Activated naive CD4-positive, alpha-beta T cell treated with anti-CD3 and anti-CD28 coated beads for 36 hours (primary cell): ENCODE results near the gene LUZP1. TPM values are rescaled to one million over a fixed set of nuclear protein-coding genes. Genes with fewer than 3 reads are reported as not detected.

Experiments
- CTCF ChIA-PET: fragments of 350-600 bp; sonication (Branson Sonifier 250); formaldehyde crosslinking; loops from one replicate; lab custom pipeline; 2021; ENCODE audit warnings: antibody characterized with exemption; lab: Charles Lee
- DNase-seq: peaks from one replicate; pipeline ENCODE4 v3.0.0-alpha.2; 2020
- H3K27ac Mint-ChIP-seq: one replicate; pipeline ENCODE4 v1.8.0; 2021; ENCODE audit warnings: mild to moderate bottlenecking, mixed read lengths
- H3K27me3 Mint-ChIP-seq: one replicate; pipeline ENCODE4 v1.8.0; 2021; ENCODE audit warnings: low read depth, mixed read lengths
- H3K36me3 Mint-ChIP-seq: one replicate; pipeline ENCODE4 v1.8.0; 2021; ENCODE audit warnings: low read depth, mixed read lengths
- H3K4me1 Mint-ChIP-seq: one replicate; pipeline ENCODE4 v1.8.0; 2021; ENCODE audit warnings: low read depth, mixed read lengths
- H3K4me3 Mint-ChIP-seq: one replicate; pipeline ENCODE4 v1.8.0; 2021; ENCODE audit warnings: mild to moderate bottlenecking, moderate library complexity, mixed read lengths
- H3K9me3 Mint-ChIP-seq: one replicate; pipeline ENCODE4 v1.8.0; 2021; ENCODE audit warnings: mixed read lengths
- intact Hi-C: fragments of 100-400 bp; cut with micrococcal nuclease; formaldehyde crosslinking; loops from one replicate; pipeline ENCODE4 v1.15.1; 2023
- total RNA-seq, 2 experiments: library from RNA; stranded (reverse); gene quantifications; one replicate each; pipeline ENCODE4 v1.2.3, GENCODE V29; 2021

LUZP1 gene
- 10 to 100 TPM; 12.6 to 13.7 TPM for total RNA-seq

DNA sequence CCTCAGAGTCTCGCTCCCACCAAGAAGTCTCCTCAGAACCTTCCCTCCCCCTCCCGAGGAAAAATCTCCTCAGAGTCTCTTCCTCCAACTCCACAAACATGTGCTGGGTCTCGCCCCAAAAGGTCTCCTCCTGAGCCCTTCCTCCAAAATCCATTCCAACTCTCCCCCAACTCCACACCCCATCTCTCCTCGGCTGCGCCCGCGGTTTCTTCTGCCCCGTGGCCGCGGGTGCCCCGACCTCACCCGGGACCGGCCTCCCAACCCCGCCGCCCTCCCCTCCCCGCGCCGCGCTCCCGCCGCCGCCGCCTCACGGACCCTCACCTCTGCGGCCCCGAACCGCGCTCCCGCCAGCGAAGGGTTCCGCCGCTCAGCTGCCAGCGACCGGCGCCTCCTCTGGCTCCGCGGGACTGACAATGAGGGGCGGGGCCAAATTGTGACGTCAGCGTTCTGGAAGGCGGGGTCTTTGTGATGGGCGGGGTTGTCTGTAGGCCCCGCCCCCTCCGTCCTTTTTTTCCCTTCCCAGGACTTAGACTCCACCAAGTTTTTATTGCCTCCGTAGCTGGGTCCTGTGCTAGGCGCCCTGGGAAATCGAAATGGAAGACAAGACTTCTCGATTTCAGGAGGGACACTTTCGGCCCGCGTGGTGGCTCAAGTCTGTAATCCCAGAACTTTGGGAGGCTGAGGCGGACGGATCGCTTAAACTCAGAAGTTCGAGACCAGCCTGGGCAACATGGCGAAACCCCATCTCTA lies at the start of gene LUZP1:
Gene LUZP1 (minus strand): TSS at position 412 of the 750 bp plus-strand sequence.
- Mint-ChIP-seq H3K27ac (peak within 1 kb of the TSS; percentile 84), H3K36me3 (no peaks in the 10 kb centered on the region), H3K9me3 (no peaks in the 10 kb centered on the region), H3K27me3 (no peaks in the 10 kb centered on the region), H3K4me3 (peak within 1 kb of the TSS; percentile 98), H3K4me1 (peaks cover 28% of the 10 kb centered on the region)
- intact Hi-C loops = loop anchor here (2.0 to 5.0 kb wide), 3 partner anchors 20 to 146 kb away; no protein-coding TSS in a partner anchor
- CTCF ChIA-PET = interaction anchor here (1.6 to 2.5 kb wide), 3 partner anchors 16 to 69 kb away, joined by 7 to 23 read pairs (median 9); no protein-coding TSS in a partner anchor
- DNase-seq = peak; percentile 93

DNA sequence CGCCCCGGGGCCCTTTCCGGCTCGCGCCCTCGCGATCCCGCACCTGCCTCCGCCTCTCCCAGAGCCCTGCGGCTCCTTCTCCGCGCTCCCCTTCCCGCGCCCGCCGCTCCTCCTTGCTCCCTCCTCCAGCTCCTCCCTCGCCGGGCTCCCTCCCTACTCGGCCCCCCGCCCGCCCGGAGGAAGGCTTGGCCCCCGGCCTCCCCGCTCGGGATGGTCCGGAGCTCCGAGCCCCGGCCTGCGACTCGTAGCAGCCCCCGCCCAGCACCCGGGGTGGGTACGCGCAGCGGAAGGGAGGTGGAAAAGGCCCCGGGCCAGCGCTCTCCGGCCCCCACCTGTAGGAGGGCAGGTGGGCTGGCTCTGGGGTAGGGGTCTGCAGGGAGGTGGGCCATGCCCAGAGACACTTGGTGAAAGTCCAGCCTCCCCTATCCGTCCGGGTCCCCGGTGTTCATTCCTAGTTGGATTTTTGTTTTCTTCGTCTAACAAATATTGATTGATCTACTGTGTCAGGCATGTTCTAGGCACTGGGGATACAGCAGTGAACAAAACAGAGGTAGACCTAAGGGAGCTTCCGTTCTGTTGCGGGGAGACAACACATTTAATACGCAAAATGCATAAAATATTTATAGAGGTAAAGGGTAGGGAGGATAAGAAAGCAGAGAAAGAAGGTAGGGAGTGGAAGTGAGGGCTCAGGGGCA lies 48.9 kb upstream of the LUZP1 start, which contains the start of gene HTR1D:
Gene HTR1D (minus strand): TSS at position 82 of the 695 bp plus-strand sequence. CDS start 23,283 bp downstream, outside the sequence.
- CTCF ChIA-PET = interaction anchor here (0.6 to 1.1 kb wide), 2 partner anchors 23 to 289 kb away, joined by 3 read pairs; no protein-coding TSS in a partner anchor
- intact Hi-C loops = loop anchor here (2.0 kb wide), 2 partner anchors 187 to 321 kb away; no protein-coding TSS in a partner anchor
- Mint-ChIP-seq H3K9me3 (no peaks in the 10 kb centered on the region), H3K4me3 (peak within 1 kb of the TSS; percentile 20), H3K36me3 (no peaks in the 10 kb centered on the region), H3K27ac (no peak within 1 kb of the TSS), H3K27me3 (peaks cover 43% of the 10 kb centered on the region), H3K4me1 (peaks cover 2% of the 10 kb centered on the region)
- DNase-seq = no peak

DNA sequence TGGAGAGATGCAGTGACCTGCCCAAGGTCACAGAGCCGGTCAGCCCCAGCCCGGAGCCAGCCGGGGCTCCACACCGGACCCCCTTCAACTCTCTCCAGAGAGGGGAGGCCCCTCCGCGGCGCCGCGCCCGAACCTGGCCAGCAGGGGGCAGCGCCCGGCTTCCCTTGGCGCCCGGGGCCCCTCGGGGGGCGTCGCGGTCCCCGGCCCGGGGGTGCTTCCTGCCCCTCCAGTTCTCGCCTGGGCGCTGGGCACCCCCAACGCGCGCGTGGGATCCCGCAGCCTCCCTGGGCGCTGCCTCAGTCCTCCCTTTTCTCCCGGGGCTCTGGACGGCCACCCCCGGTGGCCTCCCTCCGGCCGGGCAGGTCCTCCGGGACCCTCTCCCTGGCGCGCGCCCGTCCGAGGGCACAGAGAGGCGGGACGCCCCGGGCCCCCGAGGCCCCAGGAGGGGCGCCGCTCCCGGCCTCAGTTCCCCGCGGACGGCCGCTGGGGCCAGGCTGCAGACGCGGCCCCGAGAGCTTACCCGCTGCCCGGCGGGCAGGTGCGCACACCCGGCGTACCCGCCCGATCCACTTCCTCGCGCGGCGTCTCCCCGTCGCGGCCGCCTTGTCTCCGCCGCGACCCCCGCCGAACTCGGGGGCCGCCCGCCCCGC lies 48.2 kb upstream of the LUZP1 start:
- Mint-ChIP-seq H3K27me3 (peaks cover 48% of the 10 kb centered on the region), H3K9me3 (no peaks in the 10 kb centered on the region), H3K36me3 (no peaks in the 10 kb centered on the region), H3K27ac (no peak overlapping the region), H3K4me3 (peak overlapping the region; percentile 14), H3K4me1 (peaks cover 2% of the 10 kb centered on the region)
- intact Hi-C loops = loop anchor here (2.0 kb wide), 1 partner anchor 188 kb away; no protein-coding TSS in a partner anchor
- peak; percentile 28 for DNase-seq
- CTCF ChIA-PET = interaction anchor here (1.0 to 1.1 kb wide), 2 partner anchors 10 to 22 kb away, joined by 3 to 4 read pairs; no protein-coding TSS in a partner anchor

DNA sequence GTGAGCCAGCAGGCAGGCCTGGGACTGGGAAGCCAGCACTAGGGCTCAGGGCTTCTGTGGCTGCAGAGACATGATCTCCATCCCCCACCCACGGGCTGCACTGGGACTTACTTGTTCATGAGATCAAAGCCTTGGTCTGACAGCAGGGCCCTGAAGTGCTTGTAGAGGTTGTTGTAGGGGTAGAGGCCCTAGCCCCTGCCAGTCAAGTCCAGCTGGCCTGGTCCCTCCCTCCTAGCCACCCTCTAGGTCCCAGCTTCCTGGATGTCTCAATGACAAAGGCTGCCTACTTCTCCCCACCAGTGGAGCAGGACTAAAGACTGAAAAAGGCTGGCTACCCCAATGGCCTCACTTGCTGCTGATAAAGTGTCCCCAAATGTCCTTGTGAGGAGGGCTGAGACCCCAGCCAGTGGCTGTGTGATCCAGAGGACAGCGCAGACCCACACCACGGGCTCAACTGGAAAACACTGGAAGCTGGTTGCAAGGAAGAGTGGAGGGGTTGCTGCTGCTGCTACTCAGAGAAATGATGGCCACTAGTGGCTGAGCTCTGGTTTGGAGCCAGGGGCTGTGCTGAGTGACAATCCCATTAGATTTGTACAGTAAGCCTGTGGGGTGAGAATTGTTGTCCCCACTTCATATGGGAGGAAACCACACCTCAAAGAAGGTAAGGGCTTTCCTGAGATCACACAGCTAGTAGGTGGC lies 47.2 kb upstream of the LUZP1 start:
- intact Hi-C loops = loop anchor here (2.0 kb wide), 1 partner anchor 189 kb away; no protein-coding TSS in a partner anchor
- CTCF ChIA-PET = interaction anchor here (0.6 to 1.6 kb wide), 4 partner anchors 11 to 862 kb away, joined by 3 to 4 read pairs (median 4); no protein-coding TSS in a partner anchor

DNA sequence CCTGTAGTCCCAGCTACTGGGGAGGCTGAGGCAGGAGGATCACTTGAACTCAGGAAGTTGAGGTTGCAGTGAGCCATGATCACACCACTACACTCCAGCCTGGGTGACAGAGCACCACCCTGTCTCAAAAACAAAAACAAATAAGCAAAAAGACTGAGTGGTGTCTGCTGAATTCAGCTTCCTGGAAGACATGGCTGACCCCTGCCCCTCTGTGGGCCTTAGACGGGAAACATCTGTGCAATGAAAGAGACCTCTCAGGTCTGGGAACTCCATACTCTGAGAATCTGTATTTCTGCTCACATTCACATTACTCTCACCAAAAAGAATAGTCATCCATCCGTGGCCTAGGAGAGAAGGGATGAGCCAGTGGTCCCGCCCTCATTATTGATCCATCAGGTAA lies 46.6 kb upstream of the LUZP1 start:
- intact Hi-C loops = no loop called here
- CTCF ChIA-PET = interaction anchor here (0.6 to 1.6 kb wide), 2 partner anchors 55 to 861 kb away, joined by 3 read pairs; no protein-coding TSS in a partner anchor
- Mint-ChIP-seq H3K4me3 (no peak overlapping the region), H3K4me1 (peaks cover 2% of the 10 kb centered on the region), H3K27me3 (peaks cover 51% of the 10 kb centered on the region), H3K27ac (no peak overlapping the region), H3K36me3 (no peaks in the 10 kb centered on the region), H3K9me3 (no peaks in the 10 kb centered on the region)
- no peak for DNase-seq

More for the DNA sequence above, 47.2 kb upstream of the LUZP1 start:
- Mint-ChIP-seq H3K4me3 (no peak overlapping the region), H3K4me1 (peaks cover 2% of the 10 kb centered on the region), H3K27me3 (peaks cover 54% of the 10 kb centered on the region), H3K36me3 (no peaks in the 10 kb centered on the region), H3K27ac (no peak overlapping the region), H3K9me3 (no peaks in the 10 kb centered on the region)
- DNase-seq = no peak

DNA sequence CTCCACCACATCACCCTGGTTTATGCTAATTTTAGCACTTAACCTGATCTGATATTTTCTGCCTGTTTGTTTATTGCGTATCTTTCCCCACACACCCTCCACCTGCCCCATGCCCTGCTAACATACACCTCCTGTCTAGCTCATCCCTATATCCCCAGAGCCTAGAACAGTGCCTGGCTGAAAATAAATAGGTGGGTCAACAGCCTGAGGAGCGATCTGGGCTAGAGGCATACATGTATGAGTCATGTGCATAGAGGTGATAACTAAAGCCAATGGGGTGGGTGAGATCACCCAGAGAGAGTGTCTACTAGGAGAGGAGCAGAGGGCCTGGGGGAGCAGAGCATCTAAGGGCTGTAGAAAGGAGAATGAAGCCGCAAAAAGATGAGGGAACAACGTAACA lies 46.0 kb upstream of the LUZP1 start:
- H3K27ac Mint-ChIP-seq = no peak overlapping the region
- H3K4me3 Mint-ChIP-seq = no peak overlapping the region
- CTCF ChIA-PET = interaction anchor here (1.1 to 1.6 kb wide), 2 partner anchors 45 to 54 kb away, joined by 3 read pairs; no protein-coding TSS in a partner anchor

DNA sequence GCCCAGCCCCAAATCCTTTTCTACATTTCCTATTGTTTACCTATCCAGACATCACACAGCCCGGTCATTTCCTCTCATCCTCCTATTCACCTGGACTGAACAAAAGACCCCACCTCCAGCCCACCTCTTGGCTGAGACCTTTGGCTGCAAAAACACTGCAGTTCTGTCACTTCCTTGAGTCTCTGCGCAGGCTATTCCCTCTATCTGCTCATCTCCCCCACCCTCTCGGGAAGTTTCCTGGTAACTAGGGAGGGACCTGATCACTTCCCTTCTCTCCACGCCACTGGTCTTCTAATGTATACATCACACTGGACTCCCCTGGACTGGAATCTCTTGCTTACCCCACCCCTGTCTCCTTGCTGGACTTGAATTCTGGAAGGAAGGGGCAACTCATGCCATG lies 43.3 kb upstream of the LUZP1 start:
- Mint-ChIP-seq H3K27ac (no peak overlapping the region), H3K9me3 (no peaks in the 10 kb centered on the region), H3K27me3 (peaks cover 35% of the 10 kb centered on the region), H3K4me1 (no peaks in the 10 kb centered on the region), H3K36me3 (no peaks in the 10 kb centered on the region), H3K4me3 (no peak overlapping the region)
- DNase-seq = no peak
- intact Hi-C loops = no loop called here
- CTCF ChIA-PET = no interaction called here

More for the DNA sequence above, 46.0 kb upstream of the LUZP1 start:
- Mint-ChIP-seq H3K27me3 (peaks cover 47% of the 10 kb centered on the region), H3K36me3 (no peaks in the 10 kb centered on the region), H3K4me1 (peaks cover 2% of the 10 kb centered on the region), H3K9me3 (no peaks in the 10 kb centered on the region)
- no peak for DNase-seq
- intact Hi-C loops = no loop called here

DNA sequence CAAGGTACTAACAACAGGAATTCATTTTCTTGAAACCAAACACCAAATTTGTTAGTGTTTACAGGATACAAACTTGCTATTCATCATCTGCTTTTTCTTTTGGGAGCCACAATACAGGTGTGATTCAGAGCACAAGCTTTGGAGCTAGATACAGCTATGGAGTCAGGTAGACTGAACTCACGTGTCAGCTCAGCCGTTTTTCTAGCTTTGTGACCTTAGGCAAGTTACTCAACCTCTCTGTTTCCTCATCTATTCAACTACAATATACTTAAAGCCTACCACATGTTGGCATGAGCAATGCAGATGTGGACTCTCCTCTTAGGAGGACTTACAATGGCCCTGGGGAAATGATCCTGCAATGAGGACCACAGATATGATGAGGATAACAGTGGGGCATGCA lies 42.3 kb upstream of the LUZP1 start:
- no peak overlapping the region for H3K27ac Mint-ChIP-seq
- no peak for DNase-seq
- no peaks in the 10 kb centered on the region for H3K36me3 Mint-ChIP-seq
- H3K4me3 Mint-ChIP-seq = no peak overlapping the region
- CTCF ChIA-PET = interaction anchor here (1.0 kb wide), 1 partner anchor 30 kb away, joined by 3 read pairs; no protein-coding TSS in a partner anchor
- intact Hi-C loops = no loop called here
- peaks cover 28% of the 10 kb centered on the region for H3K27me3 Mint-ChIP-seq
- no peaks in the 10 kb centered on the region for H3K9me3 Mint-ChIP-seq
- H3K4me1 Mint-ChIP-seq = no peaks in the 10 kb centered on the region

DNA sequence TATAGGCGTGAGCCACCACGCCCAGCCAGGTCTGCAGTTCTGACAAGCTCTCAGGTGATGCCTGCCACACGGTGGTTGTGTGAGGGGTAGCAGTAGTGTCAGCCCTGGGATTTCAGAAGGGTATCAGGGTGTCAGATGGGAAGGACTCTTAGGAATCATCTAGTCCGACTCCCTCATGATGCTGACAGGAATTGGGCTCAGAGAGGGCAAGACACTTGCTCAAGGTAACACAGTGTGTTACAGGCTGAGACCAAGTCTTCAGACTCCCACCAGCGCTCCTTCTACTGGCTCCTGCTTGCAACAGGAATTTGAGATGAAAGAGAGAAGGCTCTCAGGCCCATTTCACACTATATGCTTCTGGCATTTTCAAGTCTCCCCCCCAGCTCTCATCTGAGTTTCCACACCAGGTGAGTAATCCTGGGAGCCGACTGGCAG lies 41.7 kb upstream of the LUZP1 start:
- CTCF ChIA-PET = interaction anchor here (0.6 to 1.0 kb wide), 2 partner anchors 28 to 31 kb away, joined by 3 to 4 read pairs; no protein-coding TSS in a partner anchor
- no peaks in the 10 kb centered on the region for H3K9me3 Mint-ChIP-seq
- H3K27ac Mint-ChIP-seq = no peak overlapping the region
- H3K36me3 Mint-ChIP-seq = no peaks in the 10 kb centered on the region
- DNase-seq = peak; percentile 14
- H3K4me3 Mint-ChIP-seq = no peak overlapping the region
- intact Hi-C loops = no loop called here
- H3K4me1 Mint-ChIP-seq = no peaks in the 10 kb centered on the region
- H3K27me3 Mint-ChIP-seq = peaks cover 23% of the 10 kb centered on the region

DNA sequence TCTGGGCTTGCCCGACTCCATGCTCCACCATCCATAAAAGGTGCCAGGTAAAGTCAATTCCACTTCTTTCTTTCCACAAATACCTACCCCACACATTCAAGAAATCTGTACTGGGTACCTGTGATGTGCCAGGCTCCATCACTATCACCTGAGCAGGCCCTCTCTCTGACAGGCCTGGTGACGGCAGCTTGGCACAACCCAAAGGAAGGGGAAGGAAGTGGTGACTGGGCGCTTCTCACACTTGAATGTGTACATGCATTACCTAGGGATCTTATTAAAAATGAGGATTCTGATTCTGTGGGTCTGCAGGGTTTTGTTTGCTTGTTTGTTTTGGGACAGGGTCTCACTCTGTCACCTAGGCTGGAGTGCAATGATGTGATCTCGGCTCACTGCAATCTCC lies 41.1 kb upstream of the LUZP1 start:
- Mint-ChIP-seq H3K27me3 (peaks cover 17% of the 10 kb centered on the region), H3K27ac (no peak overlapping the region), H3K4me3 (no peak overlapping the region), H3K36me3 (no peaks in the 10 kb centered on the region), H3K9me3 (no peaks in the 10 kb centered on the region), H3K4me1 (no peaks in the 10 kb centered on the region)
- DNase-seq = no peak
- intact Hi-C loops = no loop called here
- CTCF ChIA-PET = interaction anchor here (0.6 kb wide), 1 partner anchor 28 kb away, joined by 4 read pairs; no protein-coding TSS in a partner anchor

DNA sequence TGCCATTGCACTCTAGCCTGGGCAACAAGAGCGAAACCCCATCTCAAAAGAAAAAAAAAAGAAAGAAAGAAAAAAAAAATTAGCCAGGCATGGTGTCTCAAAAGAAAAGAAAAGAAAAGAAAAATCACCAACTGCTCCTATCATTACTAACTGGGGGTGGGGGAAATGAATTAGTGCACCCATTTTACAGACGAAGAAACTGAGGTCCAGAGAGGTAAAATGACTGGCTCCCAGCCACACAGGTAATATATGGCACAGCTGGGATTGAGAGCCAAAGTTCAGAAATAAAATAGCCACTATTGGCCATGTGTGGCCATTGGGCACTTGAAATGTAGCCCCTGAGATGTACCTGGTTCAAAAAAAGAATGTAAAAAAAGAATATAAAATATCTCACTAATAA lies 39.9 kb upstream of the LUZP1 start:
- CTCF ChIA-PET = no interaction called here
- Mint-ChIP-seq H3K27ac (no peak overlapping the region), H3K4me3 (no peak overlapping the region), H3K9me3 (no peaks in the 10 kb centered on the region), H3K4me1 (no peaks in the 10 kb centered on the region), H3K27me3 (peaks cover 11% of the 10 kb centered on the region), H3K36me3 (no peaks in the 10 kb centered on the region)
- DNase-seq = no peak
- intact Hi-C loops = no loop called here
